PFSK-1 (cell line): ENCODE data around the gene MRPL50.

Source experiments
- FOXP2 ChIP-seq: optimal IDR thresholded peaks from 2 replicates; pipeline ENCODE3; 2011; ENCODE audit warnings: borderline replicate concordance, control low read depth, inconsistent platforms; ENCODE audit not compliant: insufficient read depth; ENCODE audit errors: extremely low read length, extremely low read depth
- POLR2AphosphoS5 ChIP-seq: IDR thresholded peaks from 2 replicates; pipeline ENCODE4 v1.6.1; 2012; ENCODE audit warnings: low read depth, mild to moderate bottlenecking, control low read depth, low read length, moderate library complexity
- REST ChIP-seq, 2 experiments: IDR thresholded peaks; 2 replicates each; pipeline versions ENCODE4 v1.6.1 to v1.8.0; 2011 to 2012; ENCODE audit warnings: low read depth in 2 of 2, low read length in 2 of 2, control low read depth in 1 of 2, inconsistent platforms in 1 of 2, mild to moderate bottlenecking in 1 of 2, moderate library complexity in 1 of 2; ENCODE audit not compliant: insufficient read depth in 1 of 2
- SIN3A ChIP-seq: IDR thresholded peaks from 2 replicates; pipeline ENCODE4 v1.6.1; 2012; ENCODE audit warnings: mild to moderate bottlenecking, low read length, moderate library complexity, borderline replicate concordance; ENCODE audit not compliant: insufficient read depth
- TAF1 ChIP-seq: IDR thresholded peaks from 2 replicates; pipeline ENCODE4 v1.6.1; 2012; ENCODE audit warnings: low read length, control low read depth, borderline replicate concordance; ENCODE audit not compliant: insufficient read depth

MRPL50 gene

GRCh38 chr9:101380295-101380694 is 18.1 kb downstream of the MRPL50 start:
- TF ChIP-seq TAF1 (no peak), SIN3A (no peak), REST (IDR thresholded peaks at IDR 0.05; ENCODE audit: insufficient read depth in 1 of 2, low read depth in 2 of 2, low read length in 2 of 2) (no peak), POLR2AphosphoS5 (no peak), FOXP2 (no peak)

GRCh38 chr9:101376111-101376848 is 22.1 kb downstream of the MRPL50 start:
- TF ChIP-seq SIN3A (no peak), TAF1 (no peak), REST (IDR thresholded peaks at IDR 0.05; ENCODE audit: insufficient read depth in 1 of 2, low read depth in 2 of 2, low read length in 2 of 2) (no peak), FOXP2 (no peak), POLR2AphosphoS5 (no peak)

GRCh38 chr9:101375546-101375945 is 22.9 kb downstream of the MRPL50 start:
- no peak for TF ChIP-seq REST (IDR thresholded peaks at IDR 0.05; ENCODE audit: insufficient read depth in 1 of 2, low read depth in 2 of 2, low read length in 2 of 2)
- no peak for TF ChIP-seq POLR2AphosphoS5
- TF ChIP-seq FOXP2: no peak
- TF ChIP-seq TAF1: no peak
- no peak for TF ChIP-seq SIN3A

GRCh38 chr9:101372327-101373118 is 25.9 kb downstream of the MRPL50 start:
- TF ChIP-seq SIN3A (no peak), POLR2AphosphoS5 (no peak), REST (IDR thresholded peaks at IDR 0.05; ENCODE audit: insufficient read depth in 1 of 2, low read depth in 2 of 2, low read length in 2 of 2) (no peak), FOXP2 (no peak), TAF1 (no peak)
